ENCODE results near the gene KIAA0825.

KIAA0825 gene

GRCh38 chr5:94649874-94650273 lies 31.5 kb upstream of the KIAA0825 start:
- no peak for TF ChIP-seq CTCF (IDR thresholded peaks at IDR 0.05; ENCODE audit: insufficient read depth, low read depth, low read length, missing control alignments)
- no peak for DNase-seq (ENCODE audit: low read depth)
- no peak overlapping the region for H3K4me3 ChIP-seq (ENCODE audit: low read depth, low read length)

GRCh38 chr5:94646758-94647157 lies 28.4 kb upstream of the KIAA0825 start:
- no peak for DNase-seq (ENCODE audit: low read depth)
- no peak overlapping the region for H3K4me3 ChIP-seq (ENCODE audit: low read depth, low read length)
- no peak for TF ChIP-seq CTCF (IDR thresholded peaks at IDR 0.05; ENCODE audit: insufficient read depth, low read depth, low read length, missing control alignments)

- no peak for DNase-seq (ENCODE audit: low read depth)
- TF ChIP-seq CTCF (IDR thresholded peaks at IDR 0.05; ENCODE audit: insufficient read depth, low read depth, low read length, missing control alignments), result no peak
- no peak overlapping the region for H3K4me3 ChIP-seq (ENCODE audit: low read depth, low read length)
Observed at GRCh38 chr5:94645053-94645452, 26.6 kb upstream of the KIAA0825 start.

GRCh38 chr5:94640176-94640575 lies 21.8 kb upstream of the KIAA0825 start:
- no peak for DNase-seq (ENCODE audit: low read depth)
- no peak for TF ChIP-seq CTCF (IDR thresholded peaks at IDR 0.05; ENCODE audit: insufficient read depth, low read depth, low read length, missing control alignments)
- H3K4me3 ChIP-seq (ENCODE audit: low read depth, low read length), result no peak overlapping the region

GRCh38 chr5:94632024-94632423 lies 13.6 kb upstream of the KIAA0825 start:
- TF ChIP-seq CTCF (IDR thresholded peaks at IDR 0.05; ENCODE audit: insufficient read depth, low read depth, low read length, missing control alignments), result no peak
- peak; percentile 55 for DNase-seq (ENCODE audit: low read depth)
- H3K4me3 ChIP-seq (ENCODE audit: low read depth, low read length), result no peak overlapping the region

GRCh38 chr5:94627191-94627590 lies 8.8 kb upstream of the KIAA0825 start:
- DNase-seq (ENCODE audit: low read depth), result no peak
- no peak overlapping the region for H3K4me3 ChIP-seq (ENCODE audit: low read depth, low read length)
- no peak for TF ChIP-seq CTCF (IDR thresholded peaks at IDR 0.05; ENCODE audit: insufficient read depth, low read depth, low read length, missing control alignments)

GRCh38 chr5:94623877-94624276 lies 5.5 kb upstream of the KIAA0825 start:
- TF ChIP-seq CTCF (IDR thresholded peaks at IDR 0.05; ENCODE audit: insufficient read depth, low read depth, low read length, missing control alignments), result no peak
- no peak overlapping the region for H3K4me3 ChIP-seq (ENCODE audit: low read depth, low read length)
- DNase-seq (ENCODE audit: low read depth), result no peak

All from GM12865 (cell line).